ENCODE results near the gene UBE2N.

UBE2N gene

GRCh38 chr12:93376436-93377251, 65.1 kb downstream of the UBE2N start:
- FAIRE-seq (peak; percentile 5), DNase-seq (ENCODE audit: insufficient read length) (no peak)
- TF ChIP-seq POLR2A (IDR thresholded peaks at IDR 0.05; ENCODE audit: low read depth, low read length), result no peak
- TF ChIP-seq POLR2AphosphoS5 (IDR thresholded peaks at IDR 0.05; ENCODE audit: low read depth, low read length), result no peak
- no peak for TF ChIP-seq TAF1 (IDR thresholded peaks at IDR 0.05; ENCODE audit: borderline replicate concordance, low read depth, low read length)

GRCh38 chr12:93375906-93376305, 65.8 kb downstream of the UBE2N start:
- DNase-seq (ENCODE audit: insufficient read length) (no peak), FAIRE-seq (no peak)
- TF ChIP-seq POLR2A (IDR thresholded peaks at IDR 0.05; ENCODE audit: low read depth, low read length) (no peak), POLR2AphosphoS5 (IDR thresholded peaks at IDR 0.05; ENCODE audit: low read depth, low read length) (no peak), TAF1 (IDR thresholded peaks at IDR 0.05; ENCODE audit: borderline replicate concordance, low read depth, low read length) (no peak)

- DNase-seq (ENCODE audit: insufficient read length) (no peak), FAIRE-seq (no peak)
- TF ChIP-seq POLR2A (IDR thresholded peaks at IDR 0.05; ENCODE audit: low read depth, low read length) (no peak), TAF1 (IDR thresholded peaks at IDR 0.05; ENCODE audit: borderline replicate concordance, low read depth, low read length) (no peak), POLR2AphosphoS5 (IDR thresholded peaks at IDR 0.05; ENCODE audit: low read depth, low read length) (no peak)
These were observed 67.6 kb downstream of the UBE2N start for GRCh38 chr12:93373961-93374656.

- FAIRE-seq (no peak), DNase-seq (ENCODE audit: insufficient read length) (no peak)
- TF ChIP-seq POLR2A (IDR thresholded peaks at IDR 0.05; ENCODE audit: low read depth, low read length) (no peak), TAF1 (IDR thresholded peaks at IDR 0.05; ENCODE audit: borderline replicate concordance, low read depth, low read length) (no peak), POLR2AphosphoS5 (IDR thresholded peaks at IDR 0.05; ENCODE audit: low read depth, low read length) (no peak)
These were observed 70.8 kb downstream of the UBE2N start for GRCh38 chr12:93370947-93371346.

- FAIRE-seq (no peak), DNase-seq (ENCODE audit: insufficient read length) (no peak)
- no peak for TF ChIP-seq POLR2AphosphoS5 (IDR thresholded peaks at IDR 0.05; ENCODE audit: low read depth, low read length)
These were observed 72.2 kb downstream of the UBE2N start for GRCh38 chr12:93369505-93369904.

GRCh38 chr12:93368766-93369165, 73.0 kb downstream of the UBE2N start:
- DNase-seq (ENCODE audit: insufficient read length), result no peak
- TF ChIP-seq POLR2A (IDR thresholded peaks at IDR 0.05; ENCODE audit: low read depth, low read length), result no peak
- TF ChIP-seq POLR2AphosphoS5 (IDR thresholded peaks at IDR 0.05; ENCODE audit: low read depth, low read length), result no peak
- no peak for TF ChIP-seq TAF1 (IDR thresholded peaks at IDR 0.05; ENCODE audit: borderline replicate concordance, low read depth, low read length)
- FAIRE-seq, result no peak

- no peak for FAIRE-seq
- DNase-seq (ENCODE audit: insufficient read length), result no peak
- TF ChIP-seq POLR2AphosphoS5 (IDR thresholded peaks at IDR 0.05; ENCODE audit: low read depth, low read length), result no peak
- no peak for TF ChIP-seq TAF1 (IDR thresholded peaks at IDR 0.05; ENCODE audit: borderline replicate concordance, low read depth, low read length)
- no peak for TF ChIP-seq POLR2A (IDR thresholded peaks at IDR 0.05; ENCODE audit: low read depth, low read length)
These were observed 75.3 kb downstream of the UBE2N start for GRCh38 chr12:93366422-93366821.

- FAIRE-seq (no peak), DNase-seq (ENCODE audit: insufficient read length) (no peak)
- TF ChIP-seq TAF1 (IDR thresholded peaks at IDR 0.05; ENCODE audit: borderline replicate concordance, low read depth, low read length) (no peak), POLR2A (IDR thresholded peaks at IDR 0.05; ENCODE audit: low read depth, low read length) (no peak), POLR2AphosphoS5 (IDR thresholded peaks at IDR 0.05; ENCODE audit: low read depth, low read length) (no peak)
These were observed 75.9 kb downstream of the UBE2N start for GRCh38 chr12:93365616-93366405.

- TF ChIP-seq TAF1 (IDR thresholded peaks at IDR 0.05; ENCODE audit: borderline replicate concordance, low read depth, low read length), result no peak
- FAIRE-seq, result no peak
- DNase-seq (ENCODE audit: insufficient read length), result no peak
These were observed 77.9 kb downstream of the UBE2N start for GRCh38 chr12:93363841-93364297.

- FAIRE-seq, result no peak
- TF ChIP-seq POLR2AphosphoS5 (IDR thresholded peaks at IDR 0.05; ENCODE audit: low read depth, low read length) (no peak), POLR2A (IDR thresholded peaks at IDR 0.05; ENCODE audit: low read depth, low read length) (no peak), TAF1 (IDR thresholded peaks at IDR 0.05; ENCODE audit: borderline replicate concordance, low read depth, low read length) (no peak)
- DNase-seq (ENCODE audit: insufficient read length), result no peak
These were observed 80.4 kb downstream of the UBE2N start for GRCh38 chr12:93361151-93361919.

GRCh38 chr12:93360688-93361087, 81.1 kb downstream of the UBE2N start:
- DNase-seq (ENCODE audit: insufficient read length) (no peak), FAIRE-seq (no peak)
- TF ChIP-seq POLR2AphosphoS5 (IDR thresholded peaks at IDR 0.05; ENCODE audit: low read depth, low read length) (no peak), TAF1 (IDR thresholded peaks at IDR 0.05; ENCODE audit: borderline replicate concordance, low read depth, low read length) (no peak), POLR2A (IDR thresholded peaks at IDR 0.05; ENCODE audit: low read depth, low read length) (no peak)

Measured in GM12892 (cell line).